ES-I3 (cell line): ENCODE results near the gene TSPAN16.
A peak's percentile ranks its signal among the peaks of the same experiment; 100 is the strongest.

Experiments
- H3K36me3 ChIP-seq: 2 replicates; pipeline ENCODE4 v1.6.1; 2013; ENCODE audit warnings: mild to moderate bottlenecking, low read length, control low read depth, moderate library complexity; ENCODE audit not compliant: insufficient read depth
- H3K4me1 ChIP-seq: 2 replicates; pipeline ENCODE4 v1.6.1; 2013; ENCODE audit warnings: mild to moderate bottlenecking, control low read depth, low read length; ENCODE audit not compliant: insufficient read depth
- H3K9ac ChIP-seq: 2 replicates; pipeline ENCODE4 v1.6.1; 2013; ENCODE audit warnings: low read depth, mild to moderate bottlenecking, low read length, moderate library complexity
- H3K9me3 ChIP-seq: 2 replicates; pipeline ENCODE4 v1.6.1; 2013; ENCODE audit warnings: mild to moderate bottlenecking, low read length, moderate library complexity; ENCODE audit not compliant: control insufficient read depth, insufficient read depth

The TSPAN16 gene

GRCh38 chr19:11279505-11280236, 16.3 kb upstream of the TSPAN16 start:
- H3K9me3 ChIP-seq, result no peaks in the 10 kb centered on the region
- H3K4me1 ChIP-seq, result peaks cover 7% of the 10 kb centered on the region; the same call in 1 of the 2 replicates

GRCh38 chr19:11281356-11282049, 14.5 kb upstream of the TSPAN16 start:
- H3K9me3 ChIP-seq, result no peaks in the 10 kb centered on the region
- no peaks in the 10 kb centered on the region for H3K36me3 ChIP-seq
- no peaks in the 10 kb centered on the region for H3K4me1 ChIP-seq
- H3K9ac ChIP-seq, result no peak overlapping the region

More at GRCh38 chr19:11279505-11280236, 16.3 kb upstream of the TSPAN16 start:
- Histone ChIP-seq H3K36me3 (no peaks in the 10 kb centered on the region), H3K9ac (no peak overlapping the region)

GRCh38 chr19:11284515-11284914, 11.4 kb upstream of the TSPAN16 start:
- no peaks in the 10 kb centered on the region for H3K9me3 ChIP-seq
- no peak overlapping the region for H3K9ac ChIP-seq
- H3K4me1 ChIP-seq, result no peaks in the 10 kb centered on the region
- no peaks in the 10 kb centered on the region for H3K36me3 ChIP-seq

- Histone ChIP-seq H3K9me3 (no peaks in the 10 kb centered on the region), H3K4me1 (no peaks in the 10 kb centered on the region; the same call in 1 of the 2 replicates), H3K36me3 (no peaks in the 10 kb centered on the region), H3K9ac (no peak overlapping the region)
Observed at GRCh38 chr19:11286312-11286974, 9.5 kb upstream of the TSPAN16 start.

GRCh38 chr19:11288349-11288748, 7.6 kb upstream of the TSPAN16 start:
- no peak overlapping the region for H3K9ac ChIP-seq
- no peaks in the 10 kb centered on the region for H3K36me3 ChIP-seq
- H3K9me3 ChIP-seq, result no peaks in the 10 kb centered on the region
- H3K4me1 ChIP-seq, result no peaks in the 10 kb centered on the region; the same call in 1 of the 2 replicates

GRCh38 chr19:11290256-11290655, 5.7 kb upstream of the TSPAN16 start:
- H3K9me3 ChIP-seq, result no peaks in the 10 kb centered on the region
- H3K9ac ChIP-seq, result no peak overlapping the region
- H3K4me1 ChIP-seq, result no peaks in the 10 kb centered on the region; the same call in 1 of the 2 replicates
- no peaks in the 10 kb centered on the region for H3K36me3 ChIP-seq

GRCh38 chr19:11291415-11291814, 4.5 kb upstream of the TSPAN16 start:
- no peaks in the 10 kb centered on the region for H3K36me3 ChIP-seq
- H3K9me3 ChIP-seq, result no peaks in the 10 kb centered on the region

GRCh38 chr19:11291991-11292390, 4.0 kb upstream of the TSPAN16 start:
- Histone ChIP-seq H3K36me3 (no peaks in the 10 kb centered on the region), H3K4me1 (no peaks in the 10 kb centered on the region; the same call in 1 of the 2 replicates), H3K9ac (no peak overlapping the region), H3K9me3 (no peaks in the 10 kb centered on the region)

More at GRCh38 chr19:11291415-11291814, 4.5 kb upstream of the TSPAN16 start:
- H3K9ac ChIP-seq, result no peak overlapping the region
- no peaks in the 10 kb centered on the region; the same call in 1 of the 2 replicates for H3K4me1 ChIP-seq

GRCh38 chr19:11293433-11294389, 2.2 kb upstream of the TSPAN16 start:
- Histone ChIP-seq H3K36me3 (no peaks in the 10 kb centered on the region), H3K4me1 (no peaks in the 10 kb centered on the region; the same call in 1 of the 2 replicates), H3K9me3 (no peaks in the 10 kb centered on the region), H3K9ac (0 out of 2 replicates have a peak overlapping the region, but pooled peaks have one; percentile 16)

- Histone ChIP-seq H3K9ac (no peak overlapping the region), H3K4me1 (no peaks in the 10 kb centered on the region; the same call in 1 of the 2 replicates), H3K36me3 (no peaks in the 10 kb centered on the region), H3K9me3 (no peaks in the 10 kb centered on the region)
Observed at GRCh38 chr19:11295180-11295579, 780 bp upstream of the TSPAN16 start.

- Histone ChIP-seq H3K36me3 (no peaks in the 10 kb centered on the region), H3K4me1 (no peaks in the 10 kb centered on the region), H3K9ac (no peak overlapping the region), H3K9me3 (no peaks in the 10 kb centered on the region)
Observed at GRCh38 chr19:11296264-11296663, 304 bp downstream of the TSPAN16 start.

GRCh38 chr19:11299946-11300810, 4.2 kb downstream of the TSPAN16 start:
- H3K4me1 ChIP-seq, result no peaks in the 10 kb centered on the region
- no peak overlapping the region for H3K9ac ChIP-seq
- H3K9me3 ChIP-seq, result no peaks in the 10 kb centered on the region
- no peaks in the 10 kb centered on the region for H3K36me3 ChIP-seq

GRCh38 chr19:11300811-11301120, 4.8 kb downstream of the TSPAN16 start:
- Histone ChIP-seq H3K4me1 (no peaks in the 10 kb centered on the region), H3K9ac (no peak overlapping the region), H3K9me3 (no peaks in the 10 kb centered on the region), H3K36me3 (no peaks in the 10 kb centered on the region)
